D721Med (cell line): ENCODE results near the gene LPIN1.

Experiments
- DNase-seq: peaks from one replicate; pipeline ENCODE4 v3.0.0; 2011; ENCODE audit warnings: low spot score; ENCODE audit not compliant: insufficient read length
- FAIRE-seq: peaks from 2 replicates; lab custom pipeline; 2011; peaks lifted over from hg19 to GRCh38; lab: Jason Lieb, UNC
- CTCF ChIP-seq: IDR thresholded peaks from 2 replicates; pipeline ENCODE4 v1.5.1; 2012; ENCODE audit warnings: mild to moderate bottlenecking, control low read depth; ENCODE audit not compliant: insufficient read depth; ENCODE audit errors: missing control alignments

The LPIN1 gene

GRCh38 chr2:11872247-11872947, 126.0 kb downstream of the LPIN1 start:
- DNase-seq (no peak), FAIRE-seq (no peak)
- TF ChIP-seq CTCF, result no peak

GRCh38 chr2:11872948-11873269, 126.5 kb downstream of the LPIN1 start:
- no peak for TF ChIP-seq CTCF
- DNase-seq, result no peak
- no peak for FAIRE-seq

GRCh38 chr2:11873356-11874154, 127.1 kb downstream of the LPIN1 start:
- FAIRE-seq, result no peak

GRCh38 chr2:11874861-11875260, 128.4 kb downstream of the LPIN1 start:
- FAIRE-seq, result no peak
- no peak for TF ChIP-seq CTCF
- DNase-seq, result no peak

More at GRCh38 chr2:11873356-11874154, 127.1 kb downstream of the LPIN1 start:
- TF ChIP-seq CTCF, result no peak
- no peak for DNase-seq

GRCh38 chr2:11875481-11875880, 129.0 kb downstream of the LPIN1 start:
- DNase-seq (no peak), FAIRE-seq (no peak)
- no peak for TF ChIP-seq CTCF

- FAIRE-seq, result no peak
- DNase-seq, result no peak
- no peak for TF ChIP-seq CTCF
Measured at GRCh38 chr2:11876436-11876835, 130.0 kb downstream of the LPIN1 start.

- no peak for TF ChIP-seq CTCF
- FAIRE-seq (no peak), DNase-seq (no peak)
Measured at GRCh38 chr2:11876889-11877288, 130.5 kb downstream of the LPIN1 start.
